Duodenal mucosa (tissue), 2 donors: ENCODE data around the gene UCHL1.

ENCODE experiments used
- H3K27ac ChIP-seq: one replicate; pipeline ENCODE4 v1.7.0; 2013; ENCODE audit warnings: low read depth, low read length
- H3K27me3 ChIP-seq, 2 donors: one replicate each; pipeline ENCODE4 v1.7.0; 2013; ENCODE audit warnings: low read length in 2 of 2, control low read depth in 1 of 2; ENCODE audit not compliant: insufficient read depth in 2 of 2, control insufficient read depth in 1 of 2
- H3K36me3 ChIP-seq, 2 donors: one replicate each; pipeline ENCODE4 v1.7.0; 2013; ENCODE audit warnings: low read length in 2 of 2, control low read depth in 1 of 2; ENCODE audit not compliant: insufficient read depth in 2 of 2, control insufficient read depth in 1 of 2
- H3K4me1 ChIP-seq, 2 donors: one replicate each; pipeline ENCODE4 v1.7.0; 2013; ENCODE audit warnings: low read length in 2 of 2, control low read depth in 1 of 2; ENCODE audit not compliant: insufficient read depth in 2 of 2, control insufficient read depth in 1 of 2
- H3K4me3 ChIP-seq, 2 donors: one replicate each; pipeline ENCODE4 v1.7.0; 2013; ENCODE audit warnings: low read length in 2 of 2, low read depth in 1 of 2
- H3K9ac ChIP-seq, 2 donors: one replicate each; pipeline ENCODE4 v1.7.0; 2013; ENCODE audit warnings: low read length in 2 of 2, low read depth in 1 of 2
- H3K9me3 ChIP-seq, 2 donors: one replicate each; pipeline ENCODE4 v1.7.0; 2013; ENCODE audit warnings: low read length in 2 of 2, control low read depth in 1 of 2; ENCODE audit not compliant: control insufficient read depth in 1 of 2

UCHL1 gene

DNA sequence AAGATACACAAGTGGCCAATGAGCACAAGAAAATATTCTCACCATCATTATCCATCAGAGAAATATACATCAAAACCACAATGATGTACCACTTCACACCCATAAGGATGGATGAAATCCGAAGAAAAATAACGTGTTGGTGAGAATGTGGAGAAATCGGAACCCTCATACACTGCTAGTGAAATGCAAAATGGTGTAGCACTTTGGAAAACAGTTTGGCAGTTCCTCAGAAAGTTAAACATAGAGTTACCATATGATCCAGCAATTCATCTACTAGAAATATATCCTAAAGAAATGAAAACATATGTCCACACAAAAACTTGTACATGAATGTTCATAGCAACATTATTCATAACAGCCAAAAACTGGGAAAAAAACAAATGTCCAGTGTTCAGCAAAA, 23.9 kb upstream of the UCHL1 start:
- Histone ChIP-seq H3K4me3 (no peak overlapping the region), H3K9ac (no peak overlapping the region), H3K4me1 (no peaks in the 10 kb centered on the region), H3K9me3 (no peaks in the 10 kb centered on the region), H3K27ac (no peak overlapping the region), H3K27me3 (no peaks in the 10 kb centered on the region), H3K36me3 (no peaks in the 10 kb centered on the region)

DNA sequence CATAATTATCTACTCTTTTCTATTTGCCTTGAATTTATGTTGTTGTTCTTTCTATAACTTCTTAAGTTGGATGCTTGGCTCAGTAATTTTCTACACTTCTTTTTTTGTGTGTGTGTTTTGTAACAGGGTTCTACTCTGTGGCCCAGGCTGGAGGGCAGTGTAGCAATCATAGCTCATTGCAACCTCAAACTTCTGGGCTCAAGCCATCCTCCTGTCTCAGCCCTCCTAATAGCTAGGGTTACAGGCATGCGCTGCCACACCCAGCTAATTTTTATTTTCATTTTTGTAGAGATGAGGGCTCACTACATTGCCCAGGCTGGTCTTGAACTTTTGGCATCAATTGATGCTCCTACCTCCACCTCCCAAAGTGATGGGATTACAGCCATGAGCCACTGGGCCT, 20.7 kb upstream of the UCHL1 start:
- Histone ChIP-seq H3K4me1 (no peaks in the 10 kb centered on the region), H3K4me3 (no peak overlapping the region), H3K27me3 (no peaks in the 10 kb centered on the region), H3K27ac (no peak overlapping the region), H3K9me3 (no peaks in the 10 kb centered on the region), H3K36me3 (no peaks in the 10 kb centered on the region), H3K9ac (no peak overlapping the region)

DNA sequence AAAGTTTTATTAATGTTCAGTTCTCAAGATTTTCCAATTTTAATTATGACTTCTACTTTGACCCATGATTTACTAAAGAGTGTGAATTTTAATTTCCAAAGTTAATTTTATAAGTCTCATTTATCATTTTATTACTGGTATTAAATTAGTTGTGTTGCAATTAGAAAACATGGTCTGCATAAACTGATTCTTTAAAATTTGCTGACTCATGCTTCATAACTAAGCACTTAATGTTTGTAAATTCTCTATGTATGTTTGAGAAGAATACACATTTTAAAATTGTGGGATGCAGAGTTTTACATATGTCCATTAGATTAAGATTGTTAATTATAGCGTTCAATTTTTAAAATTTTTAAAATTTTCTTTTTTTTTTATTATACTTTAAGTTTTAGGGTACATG, 20.2 kb upstream of the UCHL1 start:
- H3K4me3 ChIP-seq = no peak overlapping the region
- no peaks in the 10 kb centered on the region for H3K9me3 ChIP-seq
- no peak overlapping the region for H3K27ac ChIP-seq
- no peak overlapping the region for H3K9ac ChIP-seq
- no peaks in the 10 kb centered on the region for H3K4me1 ChIP-seq
- H3K27me3 ChIP-seq = no peaks in the 10 kb centered on the region
- H3K36me3 ChIP-seq = no peaks in the 10 kb centered on the region

DNA sequence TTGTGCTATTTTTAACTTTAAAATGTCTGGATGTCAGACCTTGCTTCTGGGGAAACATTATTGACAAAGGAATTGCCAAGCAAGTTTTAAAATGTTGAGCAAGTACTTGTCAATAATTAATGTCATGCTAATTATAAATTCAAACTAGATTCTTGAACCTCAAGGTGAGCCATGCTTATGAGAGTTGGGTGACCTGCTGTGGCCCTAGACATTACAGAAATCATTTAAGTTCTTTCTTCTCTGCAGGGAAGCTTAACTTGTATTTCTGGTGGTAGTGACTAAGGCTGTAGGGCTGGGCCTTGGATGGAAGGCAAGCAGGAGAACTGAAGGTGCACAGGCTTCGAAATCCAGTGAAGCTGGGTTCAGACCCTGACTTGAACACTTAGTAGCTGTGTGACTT, 14.8 kb upstream of the UCHL1 start:
- Histone ChIP-seq H3K36me3 (no peaks in the 10 kb centered on the region), H3K4me3 (no peak overlapping the region), H3K9me3 (no peaks in the 10 kb centered on the region), H3K4me1 (no peaks in the 10 kb centered on the region), H3K27me3 (no peaks in the 10 kb centered on the region), H3K9ac (no peak overlapping the region), H3K27ac (no peak overlapping the region)

DNA sequence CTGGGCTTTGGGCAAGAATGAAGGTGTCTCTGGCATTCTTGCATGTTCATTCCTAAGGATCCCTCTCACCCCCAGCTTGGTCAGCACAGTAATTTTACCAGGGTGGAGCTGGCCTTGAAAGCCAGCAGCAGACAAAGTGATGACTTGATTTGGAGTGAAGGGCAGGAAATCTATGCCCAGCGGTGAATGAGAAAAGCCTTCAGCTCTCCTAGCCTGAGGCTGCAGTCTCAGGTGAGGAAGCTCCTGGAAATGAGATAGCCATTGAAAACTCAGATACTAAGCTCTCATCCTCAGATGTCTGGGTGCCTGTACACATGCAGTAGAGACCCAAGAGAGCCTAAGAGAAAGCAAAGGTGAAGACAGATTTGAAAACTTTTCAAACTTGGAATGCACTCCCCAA, 10.7 kb upstream of the UCHL1 start:
- no peak overlapping the region for H3K9ac ChIP-seq
- H3K27me3 ChIP-seq = no peaks in the 10 kb centered on the region
- H3K27ac ChIP-seq = no peak overlapping the region
- H3K4me1 ChIP-seq = no peaks in the 10 kb centered on the region
- H3K4me3 ChIP-seq = no peak overlapping the region
- no peaks in the 10 kb centered on the region for H3K9me3 ChIP-seq
- H3K36me3 ChIP-seq = no peaks in the 10 kb centered on the region

DNA sequence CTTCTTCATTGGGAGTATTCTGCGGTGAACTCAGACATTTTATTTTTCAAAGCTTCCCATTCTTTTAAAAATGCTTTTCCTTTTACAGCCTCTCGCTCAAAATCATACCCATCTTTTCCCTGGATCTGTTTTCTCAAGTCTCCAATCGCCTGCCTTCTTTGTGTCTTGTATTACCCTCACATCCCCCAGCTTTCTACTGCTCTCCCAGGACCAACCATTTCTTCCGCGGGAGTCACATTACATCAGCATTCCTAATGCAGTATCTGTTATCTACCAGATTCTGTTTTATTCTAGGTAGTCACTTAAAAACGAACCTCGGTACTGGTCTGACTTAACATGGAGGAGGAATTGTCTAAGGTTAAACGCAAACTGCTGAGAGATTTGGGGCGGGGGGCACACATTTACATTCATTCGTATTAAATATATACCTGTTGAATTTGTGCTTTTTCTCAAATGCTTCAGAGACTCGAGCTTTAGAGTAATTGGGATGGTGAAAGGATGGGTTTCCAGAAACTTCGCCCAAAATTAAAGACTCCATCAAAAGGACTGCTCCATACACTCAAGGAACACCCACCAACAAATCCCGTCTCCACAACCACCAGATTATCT, 493 bp upstream of the UCHL1 start:
- Histone ChIP-seq H3K27me3 (peaks cover 37 to 45% of the 10 kb centered on the region in 2 donors), H3K9ac (no peak overlapping the region), H3K4me1 (peaks cover 8% of the 10 kb centered on the region in 2 donors), H3K4me3 (peak overlapping the region in 1 of 2 donors; percentile 60), H3K27ac (no peak overlapping the region), H3K9me3 (no peaks in the 10 kb centered on the region), H3K36me3 (no peaks in the 10 kb centered on the region)

DNA sequence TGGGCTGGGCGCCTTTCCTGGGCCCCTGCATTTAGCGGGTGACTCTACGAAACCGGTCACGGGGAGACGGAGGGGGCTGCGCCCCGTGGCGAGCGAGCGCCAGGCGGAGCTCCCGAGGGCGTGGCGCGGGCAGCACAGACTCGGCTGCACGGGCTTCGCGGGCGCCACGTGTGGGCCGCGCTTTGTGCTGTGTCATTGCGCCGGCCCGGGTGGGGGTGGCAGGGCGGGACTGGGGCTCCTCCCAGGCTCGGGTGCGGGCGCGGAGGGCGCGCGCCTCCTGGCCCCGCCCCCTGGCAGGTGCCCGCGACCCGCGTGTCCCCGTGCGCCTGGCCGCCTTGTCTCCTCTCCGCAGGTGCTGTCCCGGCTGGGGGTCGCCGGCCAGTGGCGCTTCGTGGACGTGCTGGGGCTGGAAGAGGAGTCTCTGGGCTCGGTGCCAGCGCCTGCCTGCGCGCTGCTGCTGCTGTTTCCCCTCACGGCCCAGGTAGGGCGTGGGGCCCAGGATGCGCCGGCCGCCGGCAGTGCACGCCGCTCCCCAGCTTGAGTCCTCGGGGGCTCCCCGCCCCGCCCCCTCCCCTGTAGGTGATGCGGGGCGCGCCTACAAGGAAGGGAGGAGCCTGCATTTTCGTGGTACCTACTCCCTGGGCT, 651 bp downstream of the UCHL1 start:
- peak overlapping the region; percentile 42 to 60 for H3K4me3 ChIP-seq
- peaks cover 8% of the 10 kb centered on the region in 2 donors for H3K4me1 ChIP-seq
- H3K36me3 ChIP-seq = no peaks in the 10 kb centered on the region
- H3K9ac ChIP-seq = no peak overlapping the region
- peaks cover 37 to 45% of the 10 kb centered on the region in 2 donors for H3K27me3 ChIP-seq
- H3K27ac ChIP-seq = no peak overlapping the region
- no peaks in the 10 kb centered on the region for H3K9me3 ChIP-seq

DNA sequence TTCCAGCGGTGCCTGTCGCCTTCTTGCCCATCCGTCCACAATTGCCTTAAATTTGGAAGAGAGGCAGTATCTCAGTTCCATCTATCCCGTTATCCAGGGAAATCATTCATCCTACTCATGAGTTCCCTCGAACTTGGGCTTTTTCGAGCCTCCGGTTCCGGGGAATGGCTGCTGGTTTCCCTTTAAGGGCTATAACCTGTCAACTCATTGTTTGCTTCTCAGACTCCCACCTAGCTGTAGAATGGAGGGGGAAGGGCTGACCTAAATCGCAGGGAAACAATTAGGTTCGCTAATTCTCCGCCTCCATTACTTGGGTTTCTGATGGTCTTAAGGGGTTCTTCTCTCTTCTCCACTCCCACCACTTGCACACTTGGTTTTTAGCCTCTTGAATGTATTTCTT, 1.2 kb downstream of the UCHL1 start:
- Histone ChIP-seq H3K27me3 (peaks cover 37 to 45% of the 10 kb centered on the region in 2 donors), H3K36me3 (no peaks in the 10 kb centered on the region), H3K27ac (no peak overlapping the region), H3K9me3 (no peaks in the 10 kb centered on the region), H3K4me1 (peaks cover 8% of the 10 kb centered on the region in 2 donors), H3K9ac (no peak overlapping the region), H3K4me3 (peak overlapping the region; percentile 42 to 60)

DNA sequence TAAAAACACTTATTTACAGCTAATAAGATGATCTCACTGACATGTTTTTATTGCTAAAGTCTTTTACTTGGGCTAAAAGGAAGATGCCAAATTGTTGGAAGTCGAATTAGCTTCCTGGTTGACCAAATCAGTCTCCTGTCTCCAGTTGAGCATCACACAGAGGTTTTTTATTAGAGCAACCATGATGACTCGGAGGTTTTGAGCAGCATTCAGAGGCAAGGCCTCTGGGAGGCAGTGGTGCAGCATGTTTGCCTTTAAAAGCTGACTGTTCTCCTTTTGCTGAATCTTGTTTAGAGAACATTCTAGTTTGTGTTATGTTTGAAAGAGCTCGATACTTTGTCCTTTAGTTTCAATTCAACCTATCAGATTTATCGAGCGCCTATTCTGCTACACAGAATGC, 2.1 kb downstream of the UCHL1 start:
- no peak overlapping the region for H3K9ac ChIP-seq

DNA sequence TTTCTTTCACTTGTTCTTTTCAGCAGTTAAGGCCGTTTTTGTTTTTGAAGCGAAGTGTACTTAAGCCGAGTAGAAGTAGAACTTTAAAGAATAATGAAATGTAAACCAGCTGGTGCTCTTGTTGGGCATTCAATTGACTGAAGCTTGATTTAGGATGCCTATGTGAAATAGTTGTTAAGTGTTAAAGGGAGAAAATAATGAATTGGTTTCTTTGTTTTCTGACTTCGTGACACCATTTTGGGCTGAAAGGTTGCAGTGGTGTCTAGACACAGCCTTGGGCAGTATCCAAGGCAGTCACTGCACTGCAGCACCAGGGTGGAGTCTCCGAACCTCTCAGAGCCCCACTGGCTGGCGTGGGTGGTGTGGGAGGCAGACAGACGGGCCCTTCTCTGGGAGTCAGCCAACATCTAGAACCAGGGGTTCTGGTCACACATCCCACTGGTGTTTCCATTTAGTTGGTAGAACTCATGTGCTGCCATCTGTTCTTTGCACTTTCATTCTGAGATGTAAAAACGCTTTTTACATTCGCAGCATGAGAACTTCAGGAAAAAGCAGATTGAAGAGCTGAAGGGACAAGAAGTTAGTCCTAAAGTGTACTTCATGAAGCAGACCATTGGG, 3.5 kb downstream of the UCHL1 start:
- Histone ChIP-seq H3K9me3 (no peaks in the 10 kb centered on the region), H3K9ac (no peak overlapping the region), H3K27ac (no peak overlapping the region), H3K4me1 (peaks cover 8% of the 10 kb centered on the region in 2 donors), H3K36me3 (no peaks in the 10 kb centered on the region), H3K27me3 (peaks cover 33 to 39% of the 10 kb centered on the region in 2 donors), H3K4me3 (no peak overlapping the region)

More for the DNA sequence above, 2.1 kb downstream of the UCHL1 start:
- no peak overlapping the region for H3K4me3 ChIP-seq
- peaks cover 35 to 45% of the 10 kb centered on the region in 2 donors for H3K27me3 ChIP-seq
- H3K36me3 ChIP-seq = no peaks in the 10 kb centered on the region
- no peaks in the 10 kb centered on the region for H3K9me3 ChIP-seq
- no peak overlapping the region for H3K27ac ChIP-seq
- peaks cover 8% of the 10 kb centered on the region in 2 donors for H3K4me1 ChIP-seq
